ENCODE results near the gene LTBP2.

LTBP2 gene

GRCh38 chr14:74551431-74552371, 60.3 kb downstream of the LTBP2 start:
- no peak overlapping the region for H3K4me3 ChIP-seq (ENCODE audit: control insufficient read depth, low read depth, low read length)
- TF ChIP-seq, protein P1, sequence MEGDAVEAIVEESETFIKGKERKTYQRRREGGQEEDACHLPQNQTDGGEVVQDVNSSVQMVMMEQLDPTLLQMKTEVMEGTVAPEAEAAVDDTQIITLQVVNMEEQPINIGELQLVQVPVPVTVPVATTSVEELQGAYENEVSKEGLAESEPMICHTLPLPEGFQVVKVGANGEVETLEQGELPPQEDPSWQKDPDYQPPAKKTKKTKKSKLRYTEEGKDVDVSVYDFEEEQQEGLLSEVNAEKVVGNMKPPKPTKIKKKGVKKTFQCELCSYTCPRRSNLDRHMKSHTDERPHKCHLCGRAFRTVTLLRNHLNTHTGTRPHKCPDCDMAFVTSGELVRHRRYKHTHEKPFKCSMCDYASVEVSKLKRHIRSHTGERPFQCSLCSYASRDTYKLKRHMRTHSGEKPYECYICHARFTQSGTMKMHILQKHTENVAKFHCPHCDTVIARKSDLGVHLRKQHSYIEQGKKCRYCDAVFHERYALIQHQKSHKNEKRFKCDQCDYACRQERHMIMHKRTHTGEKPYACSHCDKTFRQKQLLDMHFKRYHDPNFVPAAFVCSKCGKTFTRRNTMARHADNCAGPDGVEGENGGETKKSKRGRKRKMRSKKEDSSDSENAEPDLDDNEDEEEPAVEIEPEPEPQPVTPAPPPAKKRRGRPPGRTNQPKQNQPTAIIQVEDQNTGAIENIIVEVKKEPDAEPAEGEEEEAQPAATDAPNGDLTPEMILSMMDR (conservative IDR thresholded peaks at IDR 0.05; ENCODE audit: control insufficient read depth, insufficient read depth, low read depth, low read length): no peak
- no peak for DNase-seq (ENCODE audit: low read depth)

DNA sequence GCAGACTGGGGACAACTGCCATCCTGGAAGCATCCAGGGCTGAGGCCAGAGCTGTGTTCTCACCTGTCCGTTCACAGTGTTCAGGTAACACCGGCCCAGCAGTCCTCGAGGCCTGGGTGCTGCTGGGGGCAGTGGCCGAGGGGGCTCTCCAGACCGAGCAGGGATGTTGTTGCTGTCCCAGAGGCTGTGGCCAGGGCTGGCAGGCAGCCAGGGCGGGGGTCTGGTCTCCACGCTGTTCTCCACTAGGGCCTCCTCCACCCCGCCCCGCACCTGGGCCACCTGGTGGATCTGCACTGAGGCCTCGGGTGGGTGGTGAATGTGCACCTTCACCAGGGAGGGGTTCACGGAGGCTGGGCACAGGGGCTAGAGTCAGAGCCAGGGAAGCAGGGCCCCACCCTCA, 61.0 kb downstream of the LTBP2 start:
- H3K4me3 ChIP-seq (ENCODE audit: control insufficient read depth, low read depth, low read length): no peak overlapping the region
- no peak for DNase-seq (ENCODE audit: low read depth)
- TF ChIP-seq, protein P1 (conservative IDR thresholded peaks at IDR 0.05; ENCODE audit: control insufficient read depth, insufficient read depth, low read depth, low read length): no peak

- no peak overlapping the region for H3K4me3 ChIP-seq (ENCODE audit: control insufficient read depth, low read depth, low read length)
- TF ChIP-seq, protein P1 (conservative IDR thresholded peaks at IDR 0.05; ENCODE audit: control insufficient read depth, insufficient read depth, low read depth, low read length): no peak
- DNase-seq (ENCODE audit: low read depth): no peak
These were observed 62.0 kb downstream of the LTBP2 start for GRCh38 chr14:74550071-74550470.

- no peak overlapping the region for H3K4me3 ChIP-seq (ENCODE audit: control insufficient read depth, low read depth, low read length)
- peak; percentile 22 for DNase-seq (ENCODE audit: low read depth)
- TF ChIP-seq, protein P1 (conservative IDR thresholded peaks at IDR 0.05; ENCODE audit: control insufficient read depth, insufficient read depth, low read depth, low read length): peak; percentile 40
These were observed 62.4 kb downstream of the LTBP2 start for GRCh38 chr14:74549588-74549987.

DNA sequence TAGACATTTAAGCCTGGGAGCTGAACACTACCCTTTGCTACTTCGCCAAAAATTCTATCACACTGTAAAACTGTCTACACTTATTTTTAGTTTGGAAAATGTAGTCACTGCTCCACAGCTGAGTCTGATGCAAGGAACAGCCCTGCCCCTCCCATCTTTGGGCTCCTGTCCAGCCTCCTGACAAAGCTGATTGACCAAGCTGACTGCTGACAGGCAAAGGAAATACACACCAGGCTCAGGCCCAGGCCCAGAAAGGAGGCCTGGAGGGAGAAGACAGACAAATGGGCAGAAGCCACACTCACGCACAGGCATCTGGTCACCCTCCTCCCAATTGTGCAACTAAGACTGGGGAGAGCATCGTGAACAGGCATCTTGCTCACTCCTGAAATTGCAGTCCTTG, 63.2 kb downstream of the LTBP2 start:
- H3K4me3 ChIP-seq (ENCODE audit: control insufficient read depth, low read depth, low read length): no peak overlapping the region
- TF ChIP-seq, protein P1 (conservative IDR thresholded peaks at IDR 0.05; ENCODE audit: control insufficient read depth, insufficient read depth, low read depth, low read length): no peak
- DNase-seq (ENCODE audit: low read depth): peak; percentile 71

GRCh38 chr14:74547331-74547927, 64.6 kb downstream of the LTBP2 start:
- DNase-seq (ENCODE audit: low read depth): no peak
- TF ChIP-seq, protein P1 (conservative IDR thresholded peaks at IDR 0.05; ENCODE audit: control insufficient read depth, insufficient read depth, low read depth, low read length): no peak
- H3K4me3 ChIP-seq (ENCODE audit: control insufficient read depth, low read depth, low read length): no peak overlapping the region

Measured in fibroblast of mammary gland (primary cell).